ENCODE results near the gene SLC30A7.

The SLC30A7 gene

GRCh38 chr1:100982793-100983192 is 86.9 kb downstream of the SLC30A7 start:
- TF ChIP-seq, protein P1, sequence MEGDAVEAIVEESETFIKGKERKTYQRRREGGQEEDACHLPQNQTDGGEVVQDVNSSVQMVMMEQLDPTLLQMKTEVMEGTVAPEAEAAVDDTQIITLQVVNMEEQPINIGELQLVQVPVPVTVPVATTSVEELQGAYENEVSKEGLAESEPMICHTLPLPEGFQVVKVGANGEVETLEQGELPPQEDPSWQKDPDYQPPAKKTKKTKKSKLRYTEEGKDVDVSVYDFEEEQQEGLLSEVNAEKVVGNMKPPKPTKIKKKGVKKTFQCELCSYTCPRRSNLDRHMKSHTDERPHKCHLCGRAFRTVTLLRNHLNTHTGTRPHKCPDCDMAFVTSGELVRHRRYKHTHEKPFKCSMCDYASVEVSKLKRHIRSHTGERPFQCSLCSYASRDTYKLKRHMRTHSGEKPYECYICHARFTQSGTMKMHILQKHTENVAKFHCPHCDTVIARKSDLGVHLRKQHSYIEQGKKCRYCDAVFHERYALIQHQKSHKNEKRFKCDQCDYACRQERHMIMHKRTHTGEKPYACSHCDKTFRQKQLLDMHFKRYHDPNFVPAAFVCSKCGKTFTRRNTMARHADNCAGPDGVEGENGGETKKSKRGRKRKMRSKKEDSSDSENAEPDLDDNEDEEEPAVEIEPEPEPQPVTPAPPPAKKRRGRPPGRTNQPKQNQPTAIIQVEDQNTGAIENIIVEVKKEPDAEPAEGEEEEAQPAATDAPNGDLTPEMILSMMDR (IDR thresholded peaks at IDR 0.05; ENCODE audit: unreplicated experiment in 3 of 3), result no peak
- no peaks in the 10 kb centered on the region for H3K9me3 Mint-ChIP-seq
- no peaks in the 10 kb centered on the region for H3K27me3 Mint-ChIP-seq (ENCODE audit: low read depth)
- no peak overlapping the region for H3K27ac Mint-ChIP-seq
- peaks cover 28% of the 10 kb centered on the region for H3K36me3 Mint-ChIP-seq (ENCODE audit: low read depth)
- H3K4me1 Mint-ChIP-seq, result no peaks in the 10 kb centered on the region
- H3K4me3 Mint-ChIP-seq, result no peak overlapping the region

GRCh38 chr1:100988121-100988520 is 92.2 kb downstream of the SLC30A7 start:
- no peaks in the 10 kb centered on the region for H3K9me3 Mint-ChIP-seq
- H3K27ac Mint-ChIP-seq, result no peak overlapping the region
- H3K4me1 Mint-ChIP-seq, result no peaks in the 10 kb centered on the region
- TF ChIP-seq, protein P1 (IDR thresholded peaks at IDR 0.05; ENCODE audit: unreplicated experiment in 3 of 3), result no peak
- H3K27me3 Mint-ChIP-seq (ENCODE audit: low read depth), result no peaks in the 10 kb centered on the region
- no peak overlapping the region for H3K4me3 Mint-ChIP-seq
- peaks cover 47% of the 10 kb centered on the region for H3K36me3 Mint-ChIP-seq (ENCODE audit: low read depth)

DNA sequence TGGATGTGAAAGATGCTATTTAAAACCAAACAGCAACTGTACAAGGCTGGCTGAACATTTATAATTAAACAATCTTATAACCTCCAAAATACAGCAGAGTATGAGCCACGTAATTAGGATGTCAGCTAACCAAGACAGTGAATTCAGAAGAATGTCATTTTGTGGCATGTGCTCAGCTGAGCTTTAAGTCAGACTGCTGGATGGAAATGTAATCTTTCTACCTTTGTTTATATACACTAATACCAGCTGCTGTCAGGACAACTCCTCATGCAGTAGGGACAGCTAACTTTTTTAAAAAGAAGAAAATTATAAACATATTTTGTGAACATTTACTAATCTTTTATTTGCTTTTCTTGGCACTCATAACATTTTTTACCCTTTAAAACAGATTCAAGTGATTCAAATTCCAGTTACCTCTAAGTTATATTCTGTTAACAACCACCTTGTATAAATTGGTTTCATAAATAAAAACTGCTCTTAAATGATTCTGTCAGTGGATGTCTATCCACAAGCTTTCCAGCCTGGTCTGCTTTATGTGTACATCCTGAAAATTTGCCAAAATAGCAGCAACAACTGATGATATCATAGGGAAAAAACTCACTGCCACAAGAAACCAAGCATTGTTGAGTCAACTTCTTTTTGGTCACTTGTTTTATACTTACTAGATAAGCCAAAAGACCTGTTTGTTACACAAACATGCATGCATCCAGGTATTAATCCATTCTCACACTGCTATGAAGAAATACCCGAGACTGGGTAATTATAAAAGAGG is 93.6 kb downstream of the SLC30A7 start:
- TF ChIP-seq, protein P1 (IDR thresholded peaks at IDR 0.05; ENCODE audit: unreplicated experiment in 3 of 3), result no peak
- Mint-ChIP-seq H3K9me3 (no peaks in the 10 kb centered on the region), H3K4me3 (no peak overlapping the region), H3K4me1 (no peaks in the 10 kb centered on the region), H3K27ac (no peak overlapping the region), H3K36me3 (ENCODE audit: low read depth) (peaks cover 47% of the 10 kb centered on the region), H3K27me3 (ENCODE audit: low read depth) (no peaks in the 10 kb centered on the region)

DNA sequence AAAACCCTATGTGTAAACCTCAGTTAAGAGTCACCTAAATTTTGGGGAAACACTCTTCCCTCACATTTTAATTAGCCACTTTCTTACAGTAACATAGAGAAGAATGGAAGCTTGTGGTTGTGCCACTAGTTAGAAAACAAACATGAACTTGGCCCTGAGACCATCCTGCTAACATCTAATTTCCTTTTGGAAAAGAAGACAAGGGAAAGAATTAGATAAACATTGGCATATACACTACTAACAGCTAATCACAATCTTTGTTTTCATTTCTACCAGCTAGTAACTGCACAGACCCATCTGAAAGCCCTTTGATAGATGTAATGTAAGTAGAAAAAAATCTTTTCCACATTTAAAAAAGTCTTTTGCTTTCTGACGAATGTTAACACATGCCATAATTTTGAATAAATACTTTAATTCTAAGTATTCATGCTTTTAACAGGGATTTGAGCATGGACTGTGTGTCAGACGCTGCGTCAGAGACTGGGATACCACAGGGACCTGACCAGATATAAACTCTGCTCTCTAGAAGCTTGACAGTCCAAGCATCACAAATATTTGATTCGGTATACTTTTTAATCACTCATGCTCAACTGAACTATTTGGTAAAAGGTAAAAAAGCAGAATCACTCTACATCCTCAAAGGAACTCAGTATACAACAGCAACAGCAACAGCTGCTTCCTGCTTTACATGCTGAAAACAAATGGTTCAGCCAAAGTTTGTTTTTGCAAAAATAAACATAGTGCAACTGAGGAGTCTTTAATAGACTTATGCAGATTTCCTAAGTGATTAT is 99.5 kb downstream of the SLC30A7 start:
- H3K4me3 Mint-ChIP-seq, result no peak overlapping the region
- no peaks in the 10 kb centered on the region for H3K27me3 Mint-ChIP-seq (ENCODE audit: low read depth)
- peaks cover 43% of the 10 kb centered on the region for H3K36me3 Mint-ChIP-seq (ENCODE audit: low read depth)
- TF ChIP-seq, protein P1 (IDR thresholded peaks at IDR 0.05; ENCODE audit: unreplicated experiment in 3 of 3), result no peak
- no peak overlapping the region for H3K27ac Mint-ChIP-seq
- no peaks in the 10 kb centered on the region for H3K9me3 Mint-ChIP-seq
- H3K4me1 Mint-ChIP-seq, result no peaks in the 10 kb centered on the region

DNA sequence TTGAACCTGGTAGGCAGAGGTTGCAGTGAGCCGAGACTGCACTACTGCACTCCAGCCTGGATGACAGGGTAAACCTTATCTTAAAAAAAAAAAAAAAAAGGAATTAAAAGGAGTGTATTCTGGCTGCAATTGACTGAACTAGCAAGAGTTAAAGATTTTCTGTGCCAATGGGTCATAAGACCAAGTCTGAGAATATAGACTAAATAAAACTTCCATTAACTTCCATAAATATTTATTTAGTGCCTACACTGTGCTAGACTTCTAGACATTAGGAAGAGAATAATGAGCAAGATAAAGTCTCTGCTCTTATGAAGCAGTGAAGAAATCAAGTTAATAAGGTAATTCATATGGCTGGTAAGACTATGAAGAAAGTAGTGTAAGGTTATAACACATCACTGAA is 102.5 kb downstream of the SLC30A7 start:
- Mint-ChIP-seq H3K4me1 (no peaks in the 10 kb centered on the region), H3K27me3 (ENCODE audit: low read depth) (no peaks in the 10 kb centered on the region), H3K9me3 (no peaks in the 10 kb centered on the region), H3K27ac (no peak overlapping the region), H3K36me3 (ENCODE audit: low read depth) (peaks cover 33% of the 10 kb centered on the region), H3K4me3 (no peak overlapping the region)
- TF ChIP-seq, protein P1 (IDR thresholded peaks at IDR 0.05; ENCODE audit: unreplicated experiment in 3 of 3), result no peak

Measured in nephron (organoid).